Mucosa of descending colon (tissue), 3 donors: ENCODE data around the gene EFNA1. TPM values are rescaled to one million over a fixed set of nuclear protein-coding genes. Genes with fewer than 3 reads are reported as not detected.
A peak's percentile ranks its signal among the peaks of the same experiment; 100 is the strongest.
"Not testable (repeated sequence)": the region's sequence is repeated elsewhere in the genome, so short reads cannot be mapped to it uniquely, and the experiment has no call there.

Source experiments
- ATAC-seq: fragments of 200-7000 bp; cut with Tn5 transposase; one replicate; pipeline ENCODE4 v1.9.1; 2020; ENCODE audit warnings: mild to moderate bottlenecking, moderate library complexity
- DNase-seq, 3 donors: peaks; one replicate each; pipeline ENCODE4 v3.0.0-alpha.2; 2020
- H3K36me3 ChIP-seq: fragments of 200-600 bp; one replicate; pipeline ENCODE4 v1.8.0; 2021; ENCODE audit warnings: low read depth, mild to moderate bottlenecking
- H3K4me1 ChIP-seq: fragments of 200-600 bp; one replicate; pipeline ENCODE4 v1.8.0; 2021; ENCODE audit warnings: low read depth, mild to moderate bottlenecking
- H3K4me3 ChIP-seq: fragments of 200-600 bp; one replicate; pipeline ENCODE4 v1.8.0; 2021; ENCODE audit warnings: mild to moderate bottlenecking
- H3K9me3 ChIP-seq: fragments of 200-600 bp; one replicate; pipeline ENCODE4 v1.8.0; 2021; ENCODE audit warnings: mild to moderate bottlenecking
- CTCF ChIP-seq: fragments of 200-600 bp; IDR thresholded peaks from one replicate; pipeline ENCODE4 v1.8.0; 2022; ENCODE audit warnings: antibody characterized with exemption, mild to moderate bottlenecking
- intact Hi-C, 2 donors: fragments of 100-400 bp; cut with DNase I in 1 of 2; cut with micrococcal nuclease in 1 of 2; formaldehyde crosslinking; loops; one replicate each; pipeline versions ENCODE4 v1.11.0 to v1.11.1; 2022; cut with DNase I, micrococcal nuclease
- total RNA-seq, 3 donors: library from RNA; stranded (reverse); fragmentation: NEBNext Ultra II Directional in 2 of 3; extraction: Animal tissue kit (Norgen Biotek cat#: 25700) in 2 of 3; gene quantifications; one replicate each; pipeline versions ENCODE4 v1.2.1 to v1.2.4, GENCODE V29; 2021 to 2023
- donor health status: DM: no; HTN: no; CAD: no; lungs with moderate emphysema.
- donor health status: DM: no; HTN: no; CAD: no.
- donor health status: DM: no; HTN: yes; CAD: no.

Gene EFNA1
- total RNA-seq, 3 donors from 2014 or later: 46.3 to 198 (median 110) TPM

- Histone ChIP-seq H3K9me3 (no peaks in the 10 kb centered on the region), H3K4me1 (peaks cover 15% of the 10 kb centered on the region), H3K36me3 (no peaks in the 10 kb centered on the region), H3K4me3 (no peak overlapping the region)
- ATAC-seq: peak; percentile 93
- DNase-seq: peak; percentile 90 to 92 (median 91)
- TF ChIP-seq CTCF: peak; percentile 59
- intact Hi-C loops: loop anchor here (2.0 to 10.0 kb wide), 3 partner anchors 53 to 75 kb away; no protein-coding TSS in a partner anchor
These were observed 39.8 kb downstream of the EFNA1 start for GRCh38 chr1:155167166-155168104.

- ATAC-seq, H3K9me3 ChIP-seq, H3K36me3 ChIP-seq, DNase-seq, H3K4me3 ChIP-seq: not testable (repeated sequence)
- intact Hi-C loops: loop anchor here (2.0 to 10.0 kb wide), 3 partner anchors 53 to 76 kb away; no protein-coding TSS in a partner anchor
- H3K4me1 ChIP-seq: peaks cover 16% of the 10 kb centered on the region
These were observed 40.4 kb downstream of the EFNA1 start for GRCh38 chr1:155168105-155168445.

- Histone ChIP-seq H3K9me3 (no peaks in the 10 kb centered on the region), H3K4me1 (peaks cover 21% of the 10 kb centered on the region), H3K36me3 (no peaks in the 10 kb centered on the region), H3K4me3 (no peak overlapping the region)
- ATAC-seq (no peak), DNase-seq (no peak)
- TF ChIP-seq CTCF: no peak
- intact Hi-C loops: loop anchor here (2.0 to 10.0 kb wide), 3 partner anchors 54 to 76 kb away; no protein-coding TSS in a partner anchor
These were observed 41.0 kb downstream of the EFNA1 start for GRCh38 chr1:155168456-155169210.

- TF ChIP-seq CTCF: no peak
- intact Hi-C loops: loop anchor here (2.0 to 10.0 kb wide), 3 partner anchors 55 to 77 kb away; no protein-coding TSS in a partner anchor
- Histone ChIP-seq H3K4me3 (no peak overlapping the region), H3K36me3 (no peaks in the 10 kb centered on the region), H3K9me3 (no peaks in the 10 kb centered on the region), H3K4me1 (peaks cover 26% of the 10 kb centered on the region)
- ATAC-seq: no peak
- DNase-seq: no peak
These were observed 41.9 kb downstream of the EFNA1 start for GRCh38 chr1:155169541-155169940.

- ATAC-seq: no peak
- no peak for TF ChIP-seq CTCF
- no peaks in the 10 kb centered on the region for H3K9me3 ChIP-seq
- DNase-seq: no peak
- H3K4me3 ChIP-seq: no peak overlapping the region
- H3K4me1 ChIP-seq: peaks cover 26% of the 10 kb centered on the region
- intact Hi-C loops: loop anchor here in 1 of 2 donors (10.0 kb wide), 1 partner anchor 55 kb away; no protein-coding TSS in a partner anchor
- H3K36me3 ChIP-seq: no peaks in the 10 kb centered on the region
These were observed 42.6 kb downstream of the EFNA1 start for GRCh38 chr1:155170101-155170785.
